ENCODE measurements around the gene HMOX1.

Gene HMOX1

DNA sequence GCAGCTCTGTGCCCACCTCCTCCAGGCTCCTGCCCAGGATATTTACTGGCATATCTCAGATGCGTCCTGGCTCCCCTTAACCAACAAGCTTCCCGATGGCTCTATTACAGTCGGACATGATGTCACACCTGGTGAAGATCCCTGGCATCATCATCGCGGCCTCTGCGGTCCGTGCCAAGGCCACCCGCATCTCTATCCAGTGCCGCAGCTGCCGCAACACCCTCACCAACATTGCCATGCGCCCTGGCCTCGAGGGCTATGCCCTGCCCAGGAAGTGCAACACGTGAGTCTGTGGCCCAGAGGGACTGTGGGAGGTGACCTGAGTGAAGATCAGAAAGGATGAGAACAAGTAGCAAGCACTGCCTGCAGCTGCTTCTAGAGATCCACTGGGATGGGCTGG lies 25.5 kb downstream of the HMOX1 start:
- no peaks in the 10 kb centered on the region for H3K9me3 ChIP-seq (ENCODE audit: control insufficient read depth, insufficient read depth, low read length)
- DNase-seq (ENCODE audit: low read depth, low spot score), result no peak
- H3K4me1 ChIP-seq (ENCODE audit: control insufficient read depth, insufficient read depth, low read length), result 0 out of 2 replicates have a peak, but pooled peaks cover 1% of the 10 kb centered on the region
- H3K27ac ChIP-seq (ENCODE audit: low read length), result no peak overlapping the region
- peaks cover 67% of the 10 kb centered on the region for H3K36me3 ChIP-seq (ENCODE audit: control insufficient read depth, insufficient read depth, low read length)
- no peak overlapping the region for H3K4me3 ChIP-seq (ENCODE audit: low read length)
- no CpG with 5 or more reads among the region's 13 CpGs for WGBS (ENCODE audit: insufficient coverage, insufficient read length)
- H3K27me3 ChIP-seq (ENCODE audit: control insufficient read depth, insufficient read depth, low read length), result no peaks in the 10 kb centered on the region

DNA sequence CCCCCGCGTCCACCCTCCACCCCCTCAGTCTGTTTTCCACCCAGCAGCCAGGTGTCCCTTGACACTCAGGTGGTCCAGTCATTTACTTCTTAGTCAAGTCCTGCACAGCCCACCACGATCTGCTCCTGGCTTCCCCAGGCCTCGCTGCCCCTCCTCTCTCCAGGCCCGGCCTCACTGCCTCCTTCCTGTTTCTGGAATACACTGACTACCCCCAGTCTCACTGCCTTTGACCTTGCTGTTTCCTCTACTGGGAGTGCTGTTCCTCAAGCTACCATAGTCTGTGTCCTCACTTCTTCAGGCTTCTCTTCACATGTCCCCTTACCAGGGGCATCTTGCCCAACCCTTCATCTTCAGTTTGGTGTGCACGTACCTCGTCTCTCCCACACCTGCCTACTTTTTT lies 26.5 kb downstream of the HMOX1 start:
- WGBS (ENCODE audit: insufficient coverage, insufficient read length), result no CpG with 5 or more reads among the region's 7 CpGs
- no peak overlapping the region for H3K27ac ChIP-seq (ENCODE audit: low read length)
- no peak for DNase-seq (ENCODE audit: low read depth, low spot score)
- no peaks in the 10 kb centered on the region for H3K9me3 ChIP-seq (ENCODE audit: control insufficient read depth, insufficient read depth, low read length)
- 0 out of 2 replicates have a peak, but pooled peaks cover 1% of the 10 kb centered on the region for H3K4me1 ChIP-seq (ENCODE audit: control insufficient read depth, insufficient read depth, low read length)
- H3K36me3 ChIP-seq (ENCODE audit: control insufficient read depth, insufficient read depth, low read length), result peaks cover 73% of the 10 kb centered on the region
- no peak overlapping the region for H3K4me3 ChIP-seq (ENCODE audit: low read length)
- H3K27me3 ChIP-seq (ENCODE audit: control insufficient read depth, insufficient read depth, low read length), result no peaks in the 10 kb centered on the region

GRCh38 chr22:35409783-35410662 lies 29.1 kb downstream of the HMOX1 start:
- no peak overlapping the region for H3K4me3 ChIP-seq (ENCODE audit: low read length)
- peaks cover 75% of the 10 kb centered on the region for H3K36me3 ChIP-seq (ENCODE audit: control insufficient read depth, insufficient read depth, low read length)
- no CpG with 5 or more reads among the region's 16 CpGs for WGBS (ENCODE audit: insufficient coverage, insufficient read length)
- no peaks in the 10 kb centered on the region for H3K4me1 ChIP-seq (ENCODE audit: control insufficient read depth, insufficient read depth, low read length)
- no peaks in the 10 kb centered on the region for H3K9me3 ChIP-seq (ENCODE audit: control insufficient read depth, insufficient read depth, low read length)
- no peaks in the 10 kb centered on the region for H3K27me3 ChIP-seq (ENCODE audit: control insufficient read depth, insufficient read depth, low read length)
- no peak for DNase-seq (ENCODE audit: low read depth, low spot score)
- no peak overlapping the region for H3K27ac ChIP-seq (ENCODE audit: low read length)

- H3K4me1 ChIP-seq (ENCODE audit: control insufficient read depth, insufficient read depth, low read length), result no peaks in the 10 kb centered on the region
- no peaks in the 10 kb centered on the region for H3K9me3 ChIP-seq (ENCODE audit: control insufficient read depth, insufficient read depth, low read length)
- H3K27me3 ChIP-seq (ENCODE audit: control insufficient read depth, insufficient read depth, low read length), result no peaks in the 10 kb centered on the region
- H3K36me3 ChIP-seq (ENCODE audit: control insufficient read depth, insufficient read depth, low read length), result peaks cover 80% of the 10 kb centered on the region
- no peak overlapping the region for H3K4me3 ChIP-seq (ENCODE audit: low read length)
- H3K27ac ChIP-seq (ENCODE audit: low read length), result no peak overlapping the region
- WGBS (ENCODE audit: insufficient coverage, insufficient read length), result no CpG with 5 or more reads among the region's 6 CpGs
- no peak for DNase-seq (ENCODE audit: low read depth, low spot score)
These were observed 29.8 kb downstream of the HMOX1 start for GRCh38 chr22:35410663-35411034.

DNA sequence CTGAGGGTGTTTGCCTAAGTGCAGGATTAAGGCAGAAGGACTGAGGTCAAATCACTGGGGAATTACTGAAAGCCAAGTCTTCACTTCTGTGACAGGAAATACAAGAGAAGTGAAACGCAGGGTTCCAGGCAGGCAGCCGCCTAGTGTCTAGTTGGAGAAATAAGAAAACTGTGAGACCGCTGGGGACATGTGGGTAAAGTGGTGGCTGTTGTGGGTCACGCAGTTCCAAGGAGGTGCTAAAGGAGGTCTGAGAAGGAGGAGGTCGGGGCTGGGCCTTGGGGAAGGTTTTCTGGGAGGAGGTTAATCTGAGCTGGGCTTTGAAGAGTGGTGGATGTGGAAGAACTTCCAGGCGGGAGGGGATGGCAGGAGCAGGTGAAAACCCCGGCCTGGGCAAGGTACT lies 30.2 kb downstream of the HMOX1 start:
- H3K36me3 ChIP-seq (ENCODE audit: control insufficient read depth, insufficient read depth, low read length), result peaks cover 83% of the 10 kb centered on the region
- H3K27me3 ChIP-seq (ENCODE audit: control insufficient read depth, insufficient read depth, low read length), result no peaks in the 10 kb centered on the region
- WGBS (ENCODE audit: insufficient coverage, insufficient read length), result no CpG with 5 or more reads among the region's 7 CpGs
- no peak overlapping the region for H3K4me3 ChIP-seq (ENCODE audit: low read length)
- DNase-seq (ENCODE audit: low read depth, low spot score), result no peak
- no peaks in the 10 kb centered on the region for H3K4me1 ChIP-seq (ENCODE audit: control insufficient read depth, insufficient read depth, low read length)
- H3K27ac ChIP-seq (ENCODE audit: low read length), result no peak overlapping the region
- H3K9me3 ChIP-seq (ENCODE audit: control insufficient read depth, insufficient read depth, low read length), result no peaks in the 10 kb centered on the region

- H3K27me3 ChIP-seq (ENCODE audit: control insufficient read depth, insufficient read depth, low read length), result no peaks in the 10 kb centered on the region
- DNase-seq (ENCODE audit: low read depth, low spot score), result no peak
- no peaks in the 10 kb centered on the region for H3K9me3 ChIP-seq (ENCODE audit: control insufficient read depth, insufficient read depth, low read length)
- no peak overlapping the region for H3K4me3 ChIP-seq (ENCODE audit: low read length)
- H3K4me1 ChIP-seq (ENCODE audit: control insufficient read depth, insufficient read depth, low read length), result no peaks in the 10 kb centered on the region
- WGBS (ENCODE audit: insufficient coverage, insufficient read length), result no CpG with 5 or more reads among the region's 4 CpGs
- H3K36me3 ChIP-seq (ENCODE audit: control insufficient read depth, insufficient read depth, low read length), result peaks cover 79% of the 10 kb centered on the region
- H3K27ac ChIP-seq (ENCODE audit: low read length), result no peak overlapping the region
These were observed 32.7 kb downstream of the HMOX1 start for GRCh38 chr22:35413624-35414023.

GRCh38 chr22:35417606-35418005 lies 36.7 kb downstream of the HMOX1 start:
- H3K9me3 ChIP-seq (ENCODE audit: control insufficient read depth, insufficient read depth, low read length), result no peaks in the 10 kb centered on the region
- no CpG with 5 or more reads among the region's 9 CpGs for WGBS (ENCODE audit: insufficient coverage, insufficient read length)
- no peak for DNase-seq (ENCODE audit: low read depth, low spot score)
- H3K27ac ChIP-seq (ENCODE audit: low read length), result no peak overlapping the region
- no peaks in the 10 kb centered on the region for H3K27me3 ChIP-seq (ENCODE audit: control insufficient read depth, insufficient read depth, low read length)
- peaks cover 73% of the 10 kb centered on the region for H3K36me3 ChIP-seq (ENCODE audit: control insufficient read depth, insufficient read depth, low read length)
- H3K4me3 ChIP-seq (ENCODE audit: low read length), result no peak overlapping the region
- no peaks in the 10 kb centered on the region for H3K4me1 ChIP-seq (ENCODE audit: control insufficient read depth, insufficient read depth, low read length)

DNA sequence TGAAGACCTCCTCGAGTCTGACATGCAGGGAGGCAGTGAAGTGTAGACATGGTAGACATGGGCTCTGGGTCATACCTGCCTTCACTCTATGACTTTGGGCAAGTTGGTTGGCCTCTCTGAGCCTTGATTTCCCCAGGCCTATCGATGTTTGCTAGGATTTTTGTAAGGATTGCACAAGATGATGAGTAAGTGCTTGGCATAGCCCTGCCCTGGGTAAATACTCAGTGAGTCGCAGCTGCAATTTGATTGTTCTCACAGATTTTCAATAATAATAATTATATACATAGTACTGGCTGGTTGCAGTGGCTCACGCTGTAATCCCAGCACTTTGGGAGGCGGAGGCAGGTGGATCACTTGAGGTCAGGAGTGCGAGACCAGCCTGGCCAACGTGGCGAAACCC lies 37.2 kb downstream of the HMOX1 start:
- no peak overlapping the region for H3K27ac ChIP-seq (ENCODE audit: low read length)
- no CpG with 5 or more reads among the region's 8 CpGs for WGBS (ENCODE audit: insufficient coverage, insufficient read length)
- H3K36me3 ChIP-seq (ENCODE audit: control insufficient read depth, insufficient read depth, low read length), result peaks cover 76% of the 10 kb centered on the region

GRCh38 chr22:35418731-35419130 lies 37.8 kb downstream of the HMOX1 start:
- no peak for DNase-seq (ENCODE audit: low read depth, low spot score)
- Histone ChIP-seq H3K27ac (ENCODE audit: low read length) (no peak overlapping the region), H3K4me3 (ENCODE audit: low read length) (no peak overlapping the region), H3K27me3 (ENCODE audit: control insufficient read depth, insufficient read depth, low read length) (no peaks in the 10 kb centered on the region), H3K36me3 (ENCODE audit: control insufficient read depth, insufficient read depth, low read length) (peaks cover 75% of the 10 kb centered on the region), H3K9me3 (ENCODE audit: control insufficient read depth, insufficient read depth, low read length) (no peaks in the 10 kb centered on the region), H3K4me1 (ENCODE audit: control insufficient read depth, insufficient read depth, low read length) (no peaks in the 10 kb centered on the region)
- WGBS (ENCODE audit: insufficient coverage, insufficient read length), result no CpG with 5 or more reads among the region's 3 CpGs

More for the DNA sequence above, 37.2 kb downstream of the HMOX1 start:
- no peak for DNase-seq (ENCODE audit: low read depth, low spot score)
- H3K4me1 ChIP-seq (ENCODE audit: control insufficient read depth, insufficient read depth, low read length), result no peaks in the 10 kb centered on the region
- H3K4me3 ChIP-seq (ENCODE audit: low read length), result no peak overlapping the region
- H3K9me3 ChIP-seq (ENCODE audit: control insufficient read depth, insufficient read depth, low read length), result no peaks in the 10 kb centered on the region
- H3K27me3 ChIP-seq (ENCODE audit: control insufficient read depth, insufficient read depth, low read length), result no peaks in the 10 kb centered on the region

DNA sequence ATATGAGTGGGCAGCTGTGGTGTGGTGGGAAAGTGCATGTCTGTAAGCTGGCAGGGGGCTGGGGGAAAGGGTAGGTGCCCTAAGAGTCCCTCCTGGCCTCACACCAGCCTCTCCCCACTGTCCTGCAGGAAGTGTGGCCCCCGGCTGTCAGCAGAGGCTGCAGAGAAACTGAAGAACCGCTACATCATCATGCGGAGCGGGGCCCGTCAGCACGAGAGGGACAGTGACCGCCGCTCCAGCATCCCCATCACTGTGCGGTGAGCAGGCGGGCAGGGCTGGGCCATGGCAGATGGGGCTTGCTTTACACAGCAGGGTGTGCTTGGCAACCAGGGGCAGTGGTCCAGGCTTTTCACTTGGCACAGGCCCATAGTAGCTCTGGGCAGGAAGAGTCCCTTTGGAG lies 38.9 kb downstream of the HMOX1 start:
- DNase-seq (ENCODE audit: low read depth, low spot score), result no peak
- Histone ChIP-seq H3K27ac (ENCODE audit: low read length) (no peak overlapping the region), H3K4me3 (ENCODE audit: low read length) (no peak overlapping the region), H3K36me3 (ENCODE audit: control insufficient read depth, insufficient read depth, low read length) (peaks cover 80% of the 10 kb centered on the region), H3K4me1 (ENCODE audit: control insufficient read depth, insufficient read depth, low read length) (no peaks in the 10 kb centered on the region), H3K9me3 (ENCODE audit: control insufficient read depth, insufficient read depth, low read length) (no peaks in the 10 kb centered on the region), H3K27me3 (ENCODE audit: control insufficient read depth, insufficient read depth, low read length) (no peaks in the 10 kb centered on the region)
- no CpG with 5 or more reads among the region's 10 CpGs for WGBS (ENCODE audit: insufficient coverage, insufficient read length)

DNA sequence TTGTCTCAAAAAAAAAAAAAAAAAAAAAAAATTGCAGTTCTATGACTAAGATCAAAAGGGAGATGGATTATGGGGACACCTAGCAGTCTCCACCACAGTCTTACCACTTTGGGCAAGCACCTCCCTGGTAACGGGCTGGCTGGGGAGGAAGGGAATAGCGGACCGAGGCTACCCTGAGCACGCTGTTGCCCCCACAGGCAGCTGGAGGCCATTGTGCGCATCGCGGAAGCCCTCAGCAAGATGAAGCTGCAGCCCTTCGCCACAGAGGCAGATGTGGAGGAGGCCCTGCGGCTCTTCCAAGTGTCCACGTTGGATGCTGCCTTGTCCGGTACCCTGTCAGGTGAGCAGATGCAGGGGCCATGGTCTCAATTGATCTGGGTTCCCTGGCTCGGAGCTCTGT lies 40.2 kb downstream of the HMOX1 start:
- Histone ChIP-seq H3K27ac (ENCODE audit: low read length) (no peak overlapping the region), H3K36me3 (ENCODE audit: control insufficient read depth, insufficient read depth, low read length) (peaks cover 72% of the 10 kb centered on the region), H3K27me3 (ENCODE audit: control insufficient read depth, insufficient read depth, low read length) (no peaks in the 10 kb centered on the region), H3K4me1 (ENCODE audit: control insufficient read depth, insufficient read depth, low read length) (no peaks in the 10 kb centered on the region), H3K9me3 (ENCODE audit: control insufficient read depth, insufficient read depth, low read length) (no peaks in the 10 kb centered on the region), H3K4me3 (ENCODE audit: low read length) (no peak overlapping the region)
- no CpG with 5 or more reads among the region's 12 CpGs for WGBS (ENCODE audit: insufficient coverage, insufficient read length)
- no peak for DNase-seq (ENCODE audit: low read depth, low spot score)

All from iPS DF 6.9 (cell line).